ENCODE results near the gene PRR19.
"Not testable (repeated sequence)": the region's sequence is repeated elsewhere in the genome, so short reads cannot be mapped to it uniquely, and the experiment has no call there.

Gene PRR19

DNA sequence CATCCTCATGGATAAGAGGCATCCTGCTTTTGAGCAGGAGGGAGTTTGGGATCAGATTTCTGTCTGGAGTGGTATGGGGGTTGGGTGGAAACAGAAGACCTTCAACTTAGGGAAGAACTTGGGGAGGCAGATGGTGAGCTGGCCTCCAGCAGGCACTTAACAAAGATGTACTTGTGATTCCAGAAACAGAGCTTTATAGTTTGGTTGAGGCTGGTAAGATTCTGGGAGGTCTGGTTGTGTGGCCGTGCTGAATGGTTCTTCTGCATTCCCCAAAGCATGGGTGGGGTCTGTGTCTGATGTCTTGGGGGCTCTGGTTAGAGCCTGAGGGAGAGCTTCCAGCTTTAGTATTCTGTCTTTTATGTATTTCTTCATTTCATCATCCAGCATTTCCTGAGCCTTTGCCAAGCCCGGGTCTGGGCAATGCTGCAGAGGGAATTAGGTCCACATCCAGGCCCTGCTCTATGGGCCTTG lies 28.3 kb downstream of the PRR19 start:
- Histone ChIP-seq H3K4me3 (ENCODE audit: low read length in 2 of 2) (no peak overlapping the region), H3K27me3 (ENCODE audit: control insufficient read depth in 1 of 2, insufficient read depth in 2 of 2, low read length in 2 of 2) (no peaks in the 10 kb centered on the region), H3K36me3 (ENCODE audit: control insufficient read depth in 2 of 2, insufficient read depth in 2 of 2, low read length in 2 of 2) (peaks cover 2 to 3% of the 10 kb centered on the region in 2 donors), H3K9me3 (ENCODE audit: control insufficient read depth in 2 of 2, low read length in 2 of 2) (no peaks in the 10 kb centered on the region), H3K4me1 (ENCODE audit: control insufficient read depth, insufficient read depth, low read length) (peaks cover 31% of the 10 kb centered on the region), H3K27ac (ENCODE audit: low read length) (no peak overlapping the region), H3K9ac (ENCODE audit: low read length in 2 of 2) (no peak overlapping the region)

DNA sequence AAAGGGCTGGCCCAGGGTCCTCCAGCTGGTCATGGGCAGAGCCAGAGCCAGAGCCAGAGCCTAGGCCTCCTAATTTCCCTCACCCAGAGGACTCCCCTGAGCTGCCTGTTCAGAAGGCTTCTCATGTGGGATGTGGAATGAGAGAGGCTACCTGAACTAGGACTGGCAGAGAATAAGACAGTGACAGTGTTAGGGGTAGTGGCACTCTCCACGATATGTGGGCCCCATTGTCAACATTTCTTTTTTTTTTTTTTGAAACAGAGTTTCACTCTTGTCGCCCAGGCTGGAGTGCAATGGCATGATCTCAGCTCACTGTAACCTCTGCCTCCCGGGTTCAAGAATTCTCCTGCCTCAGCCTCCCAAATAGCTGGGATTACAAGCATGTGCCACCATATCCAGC lies 29.4 kb downstream of the PRR19 start:
- H3K27me3 ChIP-seq (ENCODE audit: control insufficient read depth in 1 of 2, insufficient read depth in 2 of 2, low read length in 2 of 2); H3K4me3 ChIP-seq (ENCODE audit: low read length in 2 of 2); H3K9ac ChIP-seq (ENCODE audit: low read length in 2 of 2); H3K27ac ChIP-seq (ENCODE audit: low read length); H3K36me3 ChIP-seq (ENCODE audit: control insufficient read depth in 2 of 2, insufficient read depth in 2 of 2, low read length in 2 of 2); H3K9me3 ChIP-seq (ENCODE audit: control insufficient read depth in 2 of 2, low read length in 2 of 2): not testable (repeated sequence)
- H3K4me1 ChIP-seq (ENCODE audit: control insufficient read depth, insufficient read depth, low read length) = peaks cover 24% of the 10 kb centered on the region

DNA sequence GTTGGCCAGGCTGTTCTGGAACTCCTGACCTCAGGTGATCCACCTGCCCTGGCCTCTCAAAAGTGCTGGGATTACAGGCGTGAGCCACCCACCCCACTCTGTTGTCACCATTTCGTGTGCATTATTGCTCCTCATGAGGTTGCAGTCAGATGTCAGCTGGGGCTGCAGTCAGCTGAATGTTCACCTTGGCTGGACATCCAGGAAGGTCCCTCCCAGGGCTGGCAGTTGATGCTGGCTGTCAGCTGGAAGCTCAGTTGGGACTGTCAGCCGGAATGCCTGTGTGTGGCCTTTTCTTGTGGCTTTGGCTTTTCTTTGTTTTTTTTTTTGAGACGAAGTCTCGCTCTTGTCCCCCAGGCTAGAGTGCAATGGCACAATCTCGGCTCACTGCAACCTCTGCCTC lies 30.1 kb downstream of the PRR19 start:
- H3K36me3 ChIP-seq (ENCODE audit: control insufficient read depth in 2 of 2, insufficient read depth in 2 of 2, low read length in 2 of 2) = peaks cover 6 to 10% of the 10 kb centered on the region in 2 donors
- no peak overlapping the region for H3K27ac ChIP-seq (ENCODE audit: low read length)
- no peak overlapping the region for H3K9ac ChIP-seq (ENCODE audit: low read length in 2 of 2)
- no peaks in the 10 kb centered on the region for H3K9me3 ChIP-seq (ENCODE audit: control insufficient read depth in 2 of 2, low read length in 2 of 2)
- H3K27me3 ChIP-seq (ENCODE audit: control insufficient read depth in 1 of 2, insufficient read depth in 2 of 2, low read length in 2 of 2) = no peaks in the 10 kb centered on the region
- no peak overlapping the region for H3K4me3 ChIP-seq (ENCODE audit: low read length in 2 of 2)
- H3K4me1 ChIP-seq (ENCODE audit: control insufficient read depth, insufficient read depth, low read length) = peaks cover 17% of the 10 kb centered on the region

DNA sequence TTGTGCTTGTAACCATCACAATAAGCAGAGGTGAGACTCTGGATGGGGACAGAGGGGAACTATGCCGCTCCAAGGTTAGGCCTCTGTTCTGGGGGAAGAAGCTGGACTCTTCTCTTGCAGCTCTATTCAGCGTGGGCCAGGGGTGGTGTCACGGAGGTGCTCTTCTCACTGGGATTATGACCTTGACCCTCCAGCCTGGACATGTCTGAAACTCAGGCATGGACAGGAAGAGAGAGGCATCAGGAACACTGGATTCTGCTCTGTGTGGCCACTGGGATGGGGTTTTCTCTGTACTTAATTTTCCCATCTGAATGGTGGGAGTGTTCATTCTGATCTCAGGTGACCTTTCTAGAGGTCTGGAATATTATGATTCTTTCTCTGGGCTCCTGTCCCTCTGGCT lies 31.1 kb downstream of the PRR19 start:
- no peak overlapping the region for H3K9ac ChIP-seq (ENCODE audit: low read length in 2 of 2)
- H3K27me3 ChIP-seq (ENCODE audit: control insufficient read depth in 1 of 2, insufficient read depth in 2 of 2, low read length in 2 of 2) = no peaks in the 10 kb centered on the region
- H3K36me3 ChIP-seq (ENCODE audit: control insufficient read depth in 2 of 2, insufficient read depth in 2 of 2, low read length in 2 of 2) = peaks cover 6 to 13% of the 10 kb centered on the region in 2 donors
- peaks cover 7% of the 10 kb centered on the region for H3K4me1 ChIP-seq (ENCODE audit: control insufficient read depth, insufficient read depth, low read length)
- no peaks in the 10 kb centered on the region for H3K9me3 ChIP-seq (ENCODE audit: control insufficient read depth in 2 of 2, low read length in 2 of 2)
- H3K4me3 ChIP-seq (ENCODE audit: low read length in 2 of 2) = no peak overlapping the region
- H3K27ac ChIP-seq (ENCODE audit: low read length) = no peak overlapping the region

DNA sequence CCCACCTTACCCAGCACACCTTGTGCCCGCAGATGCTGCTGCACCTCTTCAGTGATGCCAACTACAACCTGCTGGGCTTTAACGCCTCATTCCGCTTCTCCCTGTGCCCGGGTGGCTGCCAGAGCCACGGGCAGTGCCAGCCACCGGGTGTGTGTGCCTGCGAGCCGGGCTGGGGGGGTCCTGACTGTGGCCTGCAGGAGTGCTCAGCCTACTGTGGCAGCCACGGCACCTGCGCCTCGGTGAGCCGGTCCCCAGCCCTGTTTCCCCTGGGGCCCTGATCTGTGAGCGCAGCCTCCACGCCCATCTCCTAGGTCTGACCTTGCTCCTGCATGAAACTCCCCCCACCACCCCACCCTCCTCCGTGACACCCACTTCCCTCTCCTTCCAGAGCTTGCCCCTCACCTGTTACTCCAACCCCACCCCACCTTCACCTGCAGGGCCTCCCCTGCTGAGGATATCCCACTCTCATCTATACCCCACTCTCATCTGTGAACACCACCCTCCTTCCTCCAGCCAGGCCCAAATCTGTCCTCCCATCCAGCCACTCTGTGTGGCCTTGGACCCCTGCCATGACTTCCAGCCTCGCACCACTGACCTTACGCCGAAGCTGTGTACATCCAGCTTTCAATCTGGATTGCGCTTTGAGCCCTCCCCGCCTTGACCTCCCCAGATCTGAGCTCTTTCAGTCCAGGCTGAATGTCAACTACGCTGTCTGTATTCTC lies 32.2 kb downstream of the PRR19 start:
- Histone ChIP-seq H3K36me3 (ENCODE audit: control insufficient read depth in 2 of 2, insufficient read depth in 2 of 2, low read length in 2 of 2) (peaks cover 6 to 13% of the 10 kb centered on the region in 2 donors), H3K4me1 (ENCODE audit: control insufficient read depth, insufficient read depth, low read length) (peaks cover 5% of the 10 kb centered on the region)

DNA sequence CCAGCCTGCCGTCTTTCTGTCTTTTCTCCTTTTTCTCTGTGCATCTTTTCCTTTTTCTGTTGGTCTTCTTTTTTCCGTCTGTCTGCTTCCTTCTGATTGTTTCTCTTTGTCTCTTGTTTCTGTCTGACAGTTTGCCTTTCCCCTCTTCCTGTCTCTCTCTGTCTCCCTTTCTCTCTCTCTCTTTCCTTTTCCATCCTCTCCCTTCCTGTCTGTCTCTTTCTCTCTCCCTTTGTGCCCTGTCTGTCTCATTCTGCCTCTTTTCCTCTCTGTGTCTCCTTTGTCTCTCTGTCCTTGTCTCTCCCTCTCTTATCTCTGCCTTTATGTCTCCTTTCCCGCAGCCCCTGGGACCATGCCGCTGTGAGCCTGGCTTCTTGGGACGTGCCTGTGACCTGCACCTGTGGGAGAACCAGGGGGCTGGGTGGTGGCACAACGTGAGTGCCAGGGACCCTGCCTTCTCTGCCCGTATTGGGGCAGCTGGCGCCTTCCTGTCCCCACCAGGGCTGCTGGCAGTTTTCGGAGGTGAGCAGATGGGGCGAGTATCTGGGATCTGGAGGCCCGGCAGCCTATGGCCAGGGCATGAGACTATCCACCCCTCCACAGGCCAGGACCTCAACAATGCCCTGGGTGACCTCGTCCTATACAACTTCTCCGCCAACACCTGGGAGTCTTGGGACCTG lies 32.9 kb downstream of the PRR19 start:
- Histone ChIP-seq H3K27ac (ENCODE audit: low read length) (no peak overlapping the region), H3K4me3 (ENCODE audit: low read length in 2 of 2) (no peak overlapping the region), H3K9me3 (ENCODE audit: control insufficient read depth in 2 of 2, low read length in 2 of 2) (no peaks in the 10 kb centered on the region), H3K36me3 (ENCODE audit: control insufficient read depth in 2 of 2, insufficient read depth in 2 of 2, low read length in 2 of 2) (peaks cover 6 to 13% of the 10 kb centered on the region in 2 donors), H3K9ac (ENCODE audit: low read length in 2 of 2) (no peak overlapping the region), H3K4me1 (ENCODE audit: control insufficient read depth, insufficient read depth, low read length) (peaks cover 5% of the 10 kb centered on the region), H3K27me3 (ENCODE audit: control insufficient read depth in 1 of 2, insufficient read depth in 2 of 2, low read length in 2 of 2) (no peaks in the 10 kb centered on the region)

More for the DNA sequence above, 32.2 kb downstream of the PRR19 start:
- Histone ChIP-seq H3K9me3 (ENCODE audit: control insufficient read depth in 2 of 2, low read length in 2 of 2) (no peaks in the 10 kb centered on the region), H3K4me3 (ENCODE audit: low read length in 2 of 2) (no peak overlapping the region), H3K27ac (ENCODE audit: low read length) (no peak overlapping the region), H3K27me3 (ENCODE audit: control insufficient read depth in 1 of 2, insufficient read depth in 2 of 2, low read length in 2 of 2) (no peaks in the 10 kb centered on the region), H3K9ac (ENCODE audit: low read length in 2 of 2) (no peak overlapping the region)

DNA sequence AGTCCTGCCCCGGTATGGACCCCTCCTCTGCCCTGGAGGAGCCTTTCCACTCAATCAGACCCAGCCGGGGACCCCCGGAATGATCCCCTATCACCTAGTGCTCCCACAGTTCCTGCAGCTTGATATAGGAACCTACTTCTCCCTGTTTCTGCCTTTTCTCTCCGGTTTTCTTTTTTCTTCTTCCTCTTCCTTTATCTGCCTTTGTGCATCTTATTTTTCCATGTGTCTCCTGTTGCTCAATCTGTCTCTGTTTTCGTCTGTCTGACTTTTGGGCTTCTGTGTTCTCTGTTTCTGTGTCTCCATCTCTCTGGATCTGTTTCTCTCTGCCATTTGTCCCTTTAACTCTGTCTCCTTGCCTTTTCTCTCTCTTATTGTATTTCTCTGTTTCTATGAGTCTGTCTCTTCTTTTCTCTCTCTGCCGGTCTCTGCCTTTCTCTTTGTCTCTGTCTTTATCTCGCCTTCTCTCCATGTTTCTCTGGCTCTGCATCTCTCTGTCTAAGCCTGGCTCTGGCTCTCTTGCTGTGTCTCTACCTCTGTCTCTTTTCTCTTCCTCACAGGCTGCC lies 33.5 kb downstream of the PRR19 start:
- peaks cover 6 to 13% of the 10 kb centered on the region in 2 donors for H3K36me3 ChIP-seq (ENCODE audit: control insufficient read depth in 2 of 2, insufficient read depth in 2 of 2, low read length in 2 of 2)
- H3K27ac ChIP-seq (ENCODE audit: low read length) = no peak overlapping the region
- H3K9ac ChIP-seq (ENCODE audit: low read length in 2 of 2) = no peak overlapping the region
- peaks cover 4% of the 10 kb centered on the region for H3K4me1 ChIP-seq (ENCODE audit: control insufficient read depth, insufficient read depth, low read length)
- H3K9me3 ChIP-seq (ENCODE audit: control insufficient read depth in 2 of 2, low read length in 2 of 2) = no peaks in the 10 kb centered on the region
- H3K27me3 ChIP-seq (ENCODE audit: control insufficient read depth in 1 of 2, insufficient read depth in 2 of 2, low read length in 2 of 2) = no peaks in the 10 kb centered on the region
- no peak overlapping the region for H3K4me3 ChIP-seq (ENCODE audit: low read length in 2 of 2)

DNA sequence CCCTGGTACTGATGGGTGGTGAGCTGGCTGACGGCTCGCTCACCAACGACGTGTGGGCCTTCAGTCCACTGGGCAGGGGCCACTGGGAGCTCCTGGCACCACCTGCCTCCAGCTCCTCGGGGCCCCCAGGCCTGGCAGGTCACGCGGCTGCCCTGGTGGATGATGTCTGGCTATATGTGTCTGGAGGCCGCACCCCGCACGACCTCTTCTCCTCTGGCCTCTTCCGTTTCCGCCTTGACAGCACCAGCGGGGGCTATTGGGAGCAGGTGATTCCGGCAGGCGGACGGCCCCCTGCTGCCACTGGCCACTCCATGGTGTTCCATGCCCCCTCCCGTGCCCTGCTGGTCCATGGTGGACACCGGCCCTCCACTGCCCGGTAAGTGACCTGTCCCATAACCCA lies 34.0 kb downstream of the PRR19 start:
- Histone ChIP-seq H3K4me1 (ENCODE audit: control insufficient read depth, insufficient read depth, low read length) (peaks cover 2% of the 10 kb centered on the region), H3K27ac (ENCODE audit: low read length) (no peak overlapping the region), H3K4me3 (ENCODE audit: low read length in 2 of 2) (no peak overlapping the region), H3K9me3 (ENCODE audit: control insufficient read depth in 2 of 2, low read length in 2 of 2) (no peaks in the 10 kb centered on the region), H3K36me3 (ENCODE audit: control insufficient read depth in 2 of 2, insufficient read depth in 2 of 2, low read length in 2 of 2) (peaks cover 6 to 13% of the 10 kb centered on the region in 2 donors), H3K27me3 (ENCODE audit: control insufficient read depth in 1 of 2, insufficient read depth in 2 of 2, low read length in 2 of 2) (no peaks in the 10 kb centered on the region), H3K9ac (ENCODE audit: low read length in 2 of 2) (no peak overlapping the region)

DNA sequence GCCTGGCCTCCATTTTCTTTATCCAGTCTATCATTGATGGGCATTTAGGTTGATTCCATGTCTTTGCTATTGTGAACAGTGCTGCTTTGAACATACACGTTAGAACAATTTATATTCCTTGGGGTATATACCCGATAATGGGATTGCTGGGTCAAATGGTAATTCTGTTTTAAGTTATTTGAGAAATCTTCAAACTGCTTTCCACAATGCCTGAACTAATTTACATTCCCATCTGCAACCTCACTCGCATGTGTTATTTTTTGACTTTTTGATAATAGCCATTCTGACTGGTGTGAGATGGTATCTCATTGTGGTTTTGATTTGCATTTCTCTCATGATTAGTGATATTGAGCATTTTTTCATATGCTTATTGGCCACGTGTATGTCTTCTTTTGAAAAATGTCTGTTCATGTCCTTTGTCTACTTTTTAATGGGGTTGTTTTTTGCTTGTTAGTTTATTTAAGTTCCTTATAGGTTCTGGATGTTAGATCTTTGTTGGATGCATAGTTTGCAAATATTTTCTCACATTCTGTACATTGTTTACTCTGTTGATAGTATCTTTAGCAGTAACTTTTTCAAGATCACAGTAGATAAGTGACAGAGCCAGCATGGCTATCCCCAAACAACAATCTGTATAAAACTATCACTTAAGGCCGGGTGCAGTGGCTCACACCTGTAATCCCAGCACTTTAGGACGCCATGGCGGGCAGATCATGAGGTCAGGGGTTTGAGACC lies 37.4 kb downstream of the PRR19 start:
- not testable (repeated sequence) for H3K27ac ChIP-seq (ENCODE audit: low read length); H3K9ac ChIP-seq (ENCODE audit: low read length in 2 of 2); H3K9me3 ChIP-seq (ENCODE audit: control insufficient read depth in 2 of 2, low read length in 2 of 2); H3K4me3 ChIP-seq (ENCODE audit: low read length in 2 of 2); H3K27me3 ChIP-seq (ENCODE audit: control insufficient read depth in 1 of 2, insufficient read depth in 2 of 2, low read length in 2 of 2); H3K4me1 ChIP-seq (ENCODE audit: control insufficient read depth, insufficient read depth, low read length)
- H3K36me3 ChIP-seq (ENCODE audit: control insufficient read depth in 2 of 2, insufficient read depth in 2 of 2, low read length in 2 of 2) = peaks cover 6 to 15% of the 10 kb centered on the region in 2 donors

DNA sequence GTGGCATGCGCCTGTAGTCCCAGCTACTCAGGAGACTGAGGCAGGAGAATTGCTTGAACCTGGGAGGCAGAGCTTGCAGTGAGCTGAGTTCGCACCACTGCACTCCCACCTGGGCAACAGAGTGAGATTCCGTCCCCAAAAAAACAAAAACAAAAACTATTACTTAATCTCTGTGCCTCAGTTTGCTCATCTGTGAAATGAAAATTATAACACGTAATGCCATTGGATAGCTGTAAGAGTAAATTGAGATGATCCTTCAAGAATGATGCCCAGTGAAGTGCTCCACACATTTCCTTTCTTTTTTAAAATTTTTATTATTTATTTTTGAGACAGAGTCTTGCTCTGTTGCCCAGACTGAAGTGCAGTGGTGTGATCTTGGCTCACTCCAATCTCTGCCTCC lies 38.0 kb downstream of the PRR19 start:
- not testable (repeated sequence) for H3K4me3 ChIP-seq (ENCODE audit: low read length in 2 of 2); H3K27ac ChIP-seq (ENCODE audit: low read length); H3K4me1 ChIP-seq (ENCODE audit: control insufficient read depth, insufficient read depth, low read length); H3K27me3 ChIP-seq (ENCODE audit: control insufficient read depth in 1 of 2, insufficient read depth in 2 of 2, low read length in 2 of 2); H3K9me3 ChIP-seq (ENCODE audit: control insufficient read depth in 2 of 2, low read length in 2 of 2); H3K9ac ChIP-seq (ENCODE audit: low read length in 2 of 2)
- peaks cover 6 to 15% of the 10 kb centered on the region in 2 donors for H3K36me3 ChIP-seq (ENCODE audit: control insufficient read depth in 2 of 2, insufficient read depth in 2 of 2, low read length in 2 of 2)

Data from stomach smooth muscle (tissue), 2 donors.